LHCN-M2 (cell line): ENCODE results near the gene SLC25A47. TPM values are rescaled to one million over a fixed set of nuclear protein-coding genes. Genes with fewer than 3 reads are reported as not detected.
"Not testable (repeated sequence)": the region's sequence is repeated elsewhere in the genome, so short reads cannot be mapped to it uniquely, and the experiment has no call there.

ENCODE experiments used
- DNase-seq: peaks from one replicate; pipeline ENCODE4 v3.0.0-alpha.2; 2012; ENCODE audit warnings: low read depth
- total RNA-seq: library from RNA; depleted of rRNA; stranded (reverse); fragments of >200 nt; gene quantifications from 2 replicates; pipeline ENCODE4 v1.2.3, GENCODE V29; 2014

SLC25A47 gene
- total RNA-seq, 1 experiment from 2014 or later: not detected

GRCh38 chr14:100289916-100290606, 33.1 kb upstream of the SLC25A47 start:
- DNase-seq: no peak

GRCh38 chr14:100290607-100291304, 32.4 kb upstream of the SLC25A47 start:
- no peak for DNase-seq

- DNase-seq: no peak
These were observed 31.6 kb upstream of the SLC25A47 start for GRCh38 chr14:100291305-100292075.

GRCh38 chr14:100292301-100292775, 30.8 kb upstream of the SLC25A47 start:
- DNase-seq: no peak

- DNase-seq: no peak
These were observed 30.2 kb upstream of the SLC25A47 start for GRCh38 chr14:100292776-100293461.

GRCh38 chr14:100293497-100294212, 29.5 kb upstream of the SLC25A47 start:
- no peak for DNase-seq

- peak; percentile 23 for DNase-seq
These were observed 28.8 kb upstream of the SLC25A47 start for GRCh38 chr14:100294213-100294962.

GRCh38 chr14:100294963-100295330, 28.2 kb upstream of the SLC25A47 start:
- no peak for DNase-seq

- no peak for DNase-seq
These were observed 27.6 kb upstream of the SLC25A47 start for GRCh38 chr14:100295376-100296105.

GRCh38 chr14:100296106-100296651, 27.0 kb upstream of the SLC25A47 start:
- no peak for DNase-seq

- DNase-seq: not testable (repeated sequence)
These were observed 26.4 kb upstream of the SLC25A47 start for GRCh38 chr14:100296729-100297128.

- DNase-seq: no peak
These were observed 25.5 kb upstream of the SLC25A47 start for GRCh38 chr14:100297320-100298300.

GRCh38 chr14:100298551-100299237, 24.4 kb upstream of the SLC25A47 start:
- no peak for DNase-seq

- no peak for DNase-seq
These were observed 23.9 kb upstream of the SLC25A47 start for GRCh38 chr14:100299238-100299560.

GRCh38 chr14:100302616-100303015, 20.5 kb upstream of the SLC25A47 start:
- no peak for DNase-seq

- DNase-seq: no peak
These were observed 20.0 kb upstream of the SLC25A47 start for GRCh38 chr14:100303179-100303578.

- DNase-seq: no peak
These were observed 19.2 kb upstream of the SLC25A47 start for GRCh38 chr14:100303925-100304324.
